Astrocyte of the spinal cord (primary cell): ENCODE results near the gene ABHD12B.
A peak's percentile ranks its signal among the peaks of the same experiment; 100 is the strongest.

ENCODE experiments used
- DNase-seq: peaks from one replicate; pipeline ENCODE4 v3.0.0; 2011; ENCODE audit warnings: low read depth, low spot score
- H3K4me3 ChIP-seq: 2 replicates; pipeline ENCODE4 v1.5.1; 2011; ENCODE audit warnings: low read depth, mild to moderate bottlenecking, low read length, moderate library complexity
- in situ Hi-C: cut with HindIII; loops from 2 replicates; pipeline ENCODE4 v1.10.0; 2017; ENCODE audit warnings: low sequenced_read_pairs
- TF ChIP-seq, protein P1 (sequence below): IDR thresholded peaks from 2 replicates; pipeline ENCODE4 v1.5.1; 2012; ENCODE audit warnings: low read depth, mild to moderate bottlenecking, low read length, inconsistent platforms

Gene ABHD12B

DNA sequence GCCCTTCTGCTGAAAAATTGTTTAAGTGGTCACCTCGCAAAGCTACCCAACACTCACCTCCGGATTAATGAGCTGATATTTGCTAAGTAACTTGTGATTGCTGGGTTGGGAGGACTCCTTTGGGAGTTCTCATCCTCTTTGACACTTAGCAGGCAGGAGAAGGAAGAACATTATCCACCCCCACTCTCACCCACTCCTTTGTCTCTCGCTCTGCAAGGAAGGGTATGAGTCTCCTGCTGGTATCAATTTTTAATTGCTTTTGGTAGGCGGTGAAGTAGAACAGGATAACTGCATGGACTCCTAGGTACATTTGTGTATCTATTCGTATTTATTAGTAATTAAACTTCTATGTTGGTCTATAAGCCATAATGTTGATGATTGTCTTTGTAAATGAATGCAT, 6.9 kb upstream of the ABHD12B start:
- in situ Hi-C loops = no loop called here
- no peak for DNase-seq
- H3K4me3 ChIP-seq = no peak overlapping the region
- TF ChIP-seq, protein P1, sequence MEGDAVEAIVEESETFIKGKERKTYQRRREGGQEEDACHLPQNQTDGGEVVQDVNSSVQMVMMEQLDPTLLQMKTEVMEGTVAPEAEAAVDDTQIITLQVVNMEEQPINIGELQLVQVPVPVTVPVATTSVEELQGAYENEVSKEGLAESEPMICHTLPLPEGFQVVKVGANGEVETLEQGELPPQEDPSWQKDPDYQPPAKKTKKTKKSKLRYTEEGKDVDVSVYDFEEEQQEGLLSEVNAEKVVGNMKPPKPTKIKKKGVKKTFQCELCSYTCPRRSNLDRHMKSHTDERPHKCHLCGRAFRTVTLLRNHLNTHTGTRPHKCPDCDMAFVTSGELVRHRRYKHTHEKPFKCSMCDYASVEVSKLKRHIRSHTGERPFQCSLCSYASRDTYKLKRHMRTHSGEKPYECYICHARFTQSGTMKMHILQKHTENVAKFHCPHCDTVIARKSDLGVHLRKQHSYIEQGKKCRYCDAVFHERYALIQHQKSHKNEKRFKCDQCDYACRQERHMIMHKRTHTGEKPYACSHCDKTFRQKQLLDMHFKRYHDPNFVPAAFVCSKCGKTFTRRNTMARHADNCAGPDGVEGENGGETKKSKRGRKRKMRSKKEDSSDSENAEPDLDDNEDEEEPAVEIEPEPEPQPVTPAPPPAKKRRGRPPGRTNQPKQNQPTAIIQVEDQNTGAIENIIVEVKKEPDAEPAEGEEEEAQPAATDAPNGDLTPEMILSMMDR = no peak

DNA sequence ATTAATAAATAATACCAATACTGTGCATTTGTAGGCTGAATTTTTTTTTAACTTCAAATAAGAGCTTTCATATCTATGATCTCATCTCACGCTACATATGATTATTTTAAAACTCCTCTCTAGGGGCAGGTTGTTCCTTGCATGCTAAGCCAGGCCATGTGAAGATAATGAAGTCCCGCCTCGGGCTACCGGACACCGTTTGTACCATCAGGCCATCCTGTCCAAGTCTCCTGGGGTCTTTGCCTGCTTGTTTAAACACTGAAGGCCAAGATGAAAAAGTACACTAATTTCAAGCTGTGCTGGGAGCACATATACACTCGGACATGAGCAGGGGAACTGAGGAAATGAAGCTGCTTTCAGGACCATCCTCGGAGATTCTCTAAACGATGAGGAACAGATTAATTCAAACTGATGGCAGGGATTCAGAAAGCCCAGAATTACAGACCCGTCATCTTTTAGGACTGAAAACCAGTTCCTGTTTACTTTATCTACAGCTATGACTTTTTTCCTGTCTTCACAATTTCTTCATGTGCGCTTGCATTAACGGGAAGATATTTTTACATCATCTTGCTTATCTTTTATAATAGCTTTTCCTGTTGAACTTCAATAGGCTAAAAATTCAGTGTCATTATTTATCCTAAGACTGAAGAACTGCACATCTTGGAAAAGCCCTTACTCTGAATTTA, 6.3 kb upstream of the ABHD12B start:
- H3K4me3 ChIP-seq = no peak overlapping the region
- DNase-seq = no peak
- TF ChIP-seq, protein P1 = no peak
- in situ Hi-C loops = no loop called here

DNA sequence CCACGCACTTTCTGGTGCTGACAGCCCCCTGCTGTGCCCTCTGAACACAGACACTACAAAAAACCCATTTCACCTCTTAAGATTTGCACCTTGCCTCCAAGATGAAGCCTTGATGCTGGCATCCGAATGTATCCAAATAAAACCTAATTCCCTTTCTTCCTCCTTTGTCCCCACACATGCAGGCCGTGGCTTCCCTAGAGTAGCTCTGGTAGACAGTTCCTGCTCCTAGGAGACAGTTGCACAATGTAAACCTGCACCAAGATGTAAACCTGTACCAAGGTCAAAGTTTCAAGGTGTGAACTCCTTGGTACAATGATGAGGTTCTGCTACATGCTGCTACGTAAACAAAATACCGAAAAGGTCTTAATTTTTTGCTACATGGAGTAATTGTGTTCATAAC, 625 bp upstream of the ABHD12B start:
- no peak overlapping the region for H3K4me3 ChIP-seq
- TF ChIP-seq, protein P1 = no peak
- no peak for DNase-seq
- in situ Hi-C loops = no loop called here

DNA sequence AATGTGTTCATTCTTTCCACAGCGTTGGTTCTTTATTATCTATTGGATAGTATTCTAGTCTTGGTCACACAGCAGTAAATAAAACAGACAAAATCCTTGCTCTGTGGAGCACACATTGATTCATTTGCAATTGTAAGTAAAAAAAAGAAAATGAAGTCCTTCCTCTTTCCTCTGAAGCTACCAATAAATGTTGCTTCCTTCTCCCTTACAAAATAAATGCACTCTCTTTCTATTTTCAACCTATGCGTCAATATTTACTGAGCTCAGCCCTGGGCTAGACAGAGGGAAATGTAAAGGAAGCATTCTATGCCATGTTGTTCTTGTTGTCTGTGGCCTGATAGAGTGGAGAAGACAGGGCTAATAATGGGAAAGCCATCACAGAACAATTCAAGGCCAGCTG, 2.9 kb downstream of the ABHD12B start:
- in situ Hi-C loops = no loop called here
- no peak for DNase-seq

DNA sequence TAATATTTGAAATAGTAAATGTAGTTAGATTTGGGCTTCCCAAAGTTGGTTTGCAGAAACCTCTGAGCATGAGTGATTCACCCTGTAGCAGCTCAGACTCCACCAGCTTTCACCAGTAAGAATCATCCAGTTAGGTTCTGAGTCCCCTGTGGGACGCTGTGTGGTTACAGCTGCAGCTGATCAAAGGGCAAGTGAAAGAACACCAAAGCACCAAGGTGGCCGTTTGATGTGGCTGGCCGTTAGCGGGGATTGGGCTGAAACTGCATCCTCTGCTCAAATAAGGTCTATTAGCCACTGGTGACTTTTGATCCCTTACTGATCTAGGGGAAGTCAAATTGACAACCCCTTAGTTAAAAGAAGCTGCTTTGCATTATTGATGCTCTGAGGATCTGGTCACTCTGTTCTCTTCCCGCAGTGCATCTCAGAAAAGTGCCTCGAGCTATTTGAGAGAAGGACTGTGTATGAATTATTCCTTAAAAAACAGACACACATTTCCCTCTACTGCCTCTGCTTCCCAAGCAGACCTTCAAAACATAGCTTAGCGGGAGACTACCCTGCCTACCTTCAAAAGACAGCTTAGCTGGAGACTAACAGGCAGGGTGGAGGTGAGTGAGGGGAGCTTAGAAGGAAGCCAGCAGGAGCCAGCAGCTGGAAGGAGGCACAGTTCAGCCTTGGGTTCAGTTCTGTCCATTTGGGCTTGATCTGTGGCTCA, 3.7 kb downstream of the ABHD12B start:
- TF ChIP-seq, protein P1 = no peak
- peak; percentile 52 for DNase-seq
- in situ Hi-C loops = no loop called here
- H3K4me3 ChIP-seq = no peak overlapping the region

More for the DNA sequence above, 2.9 kb downstream of the ABHD12B start:
- H3K4me3 ChIP-seq = no peak overlapping the region
- TF ChIP-seq, protein P1 = no peak

DNA sequence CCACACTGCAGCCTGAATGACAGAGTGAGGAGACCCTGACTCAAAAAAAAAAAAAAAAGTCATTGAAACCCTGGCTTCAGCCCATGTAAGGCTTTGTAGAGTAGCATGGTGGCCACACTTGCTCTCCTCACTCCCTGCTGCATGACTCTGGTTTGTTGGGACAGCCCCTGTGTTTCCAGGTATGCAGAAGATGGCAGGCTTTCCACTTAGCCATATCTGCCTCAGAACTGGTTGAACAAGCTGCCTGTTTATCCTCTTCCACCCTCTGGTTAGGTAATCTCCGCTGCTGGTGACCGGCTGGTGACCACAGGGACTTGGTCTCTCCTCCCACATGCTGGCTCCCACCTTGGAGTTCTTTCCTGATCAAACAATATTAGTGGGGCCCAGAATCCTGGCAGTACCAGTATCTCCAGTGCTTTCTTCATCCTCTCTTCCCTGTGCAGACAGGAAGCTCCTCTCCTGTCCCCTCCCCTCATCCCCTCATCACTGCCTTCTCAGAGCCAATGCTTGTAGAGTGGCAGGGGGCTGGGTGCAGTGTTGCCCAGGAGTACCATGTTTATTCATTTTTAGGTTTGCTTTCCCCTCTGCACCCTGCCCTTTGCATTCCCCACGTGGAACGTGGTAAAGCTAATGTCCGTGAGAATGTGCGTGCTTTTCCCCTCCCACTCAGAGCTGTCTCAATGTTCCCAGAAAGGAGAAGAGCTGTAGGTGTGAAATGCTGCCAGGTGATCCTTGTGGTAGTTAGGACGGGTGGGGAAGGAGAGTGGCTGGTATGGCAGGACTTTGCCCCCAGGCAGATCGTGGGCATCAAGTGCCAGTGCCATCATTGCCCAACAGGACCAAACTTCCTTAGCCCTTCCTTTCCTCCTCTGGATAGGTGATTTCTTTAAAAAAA, 11.3 kb downstream of the ABHD12B start:
- DNase-seq = no peak
- in situ Hi-C loops = no loop called here
- no peak overlapping the region for H3K4me3 ChIP-seq
- TF ChIP-seq, protein P1 = no peak
